Keratinocyte (primary cell): ENCODE data around the gene AKAP13. TPM values are rescaled to one million over a fixed set of nuclear protein-coding genes. Genes with fewer than 3 reads are reported as not detected.

ENCODE experiments used
- DNase-seq: peaks from one replicate; pipeline ENCODE4 v3.0.0-alpha.2; 2011; ENCODE audit warnings: low read depth, missing footprints, low spot score
- FAIRE-seq: peaks from 2 replicates; lab custom pipeline; 2011; peaks lifted over from hg19 to GRCh38; lab: Jason Lieb, UNC
- H2AFZ ChIP-seq: 2 replicates; pipeline ENCODE4 v1.6.0; 2012; ENCODE audit warnings: low read length, control low read depth, inconsistent platforms; ENCODE audit not compliant: control insufficient read depth
- H3K27ac ChIP-seq: 2 replicates; pipeline ENCODE4 v1.5.1; 2011; ENCODE audit warnings: low read length; ENCODE audit not compliant: control insufficient read depth, insufficient read depth
- H3K27me3 ChIP-seq: 3 replicates; pipeline ENCODE4 v1.6.0; 2011; ENCODE audit warnings: low read length; ENCODE audit not compliant: control insufficient read depth, insufficient read depth; ENCODE audit errors: extremely low read depth
- H3K36me3 ChIP-seq, 2 experiments: 2 replicates in 1 of 2; 3 replicates in 1 of 2; pipeline ENCODE4 v1.5.1; 2011; ENCODE audit warnings: low read length in 2 of 2, mild to moderate bottlenecking in 1 of 2; ENCODE audit not compliant: control insufficient read depth in 2 of 2, insufficient read depth in 2 of 2; ENCODE audit errors: extremely low read depth in 1 of 2
- H3K4me1 ChIP-seq: 3 replicates; pipeline ENCODE4 v1.5.1; 2011; ENCODE audit warnings: low read length; ENCODE audit not compliant: control insufficient read depth, insufficient read depth; ENCODE audit errors: extremely low read depth
- H3K4me2 ChIP-seq: 3 replicates; pipeline ENCODE4 v1.6.0; 2011; ENCODE audit warnings: low read depth, low read length; ENCODE audit not compliant: control insufficient read depth, insufficient read depth; ENCODE audit errors: extremely low read depth
- H3K4me3 ChIP-seq, 3 experiments: fragments of 200-600 bp in 1 of 3; sonication (generic) in 1 of 3; 2 replicates in 2 of 3; 3 replicates in 1 of 3; pipeline ENCODE4 v1.5.1; 2011 to 2016; ENCODE audit warnings: low read length in 3 of 3, mild to moderate bottlenecking in 3 of 3, control low read depth in 2 of 3, inconsistent platforms in 1 of 3, low read depth in 1 of 3, mixed read lengths in 1 of 3, mixed run types in 1 of 3, moderate library complexity in 1 of 3; ENCODE audit not compliant: control insufficient read depth in 2 of 3, insufficient read depth in 2 of 3; ENCODE audit errors: extremely low read depth in 1 of 3
- H3K79me2 ChIP-seq: 2 replicates; pipeline ENCODE4 v1.6.0; 2012; ENCODE audit warnings: low read length; ENCODE audit not compliant: control insufficient read depth, insufficient read depth
- H3K9ac ChIP-seq: 3 replicates; pipeline ENCODE4 v1.6.0; 2011; ENCODE audit warnings: low read length; ENCODE audit not compliant: control insufficient read depth, insufficient read depth; ENCODE audit errors: extremely low read depth
- H3K9me1 ChIP-seq: 3 replicates; pipeline ENCODE4 v1.6.0; 2011; ENCODE audit warnings: low read length; ENCODE audit not compliant: control insufficient read depth, insufficient read depth; ENCODE audit errors: extremely low read depth
- H3K9me3 ChIP-seq: 2 replicates; pipeline ENCODE4 v1.5.1; 2012; ENCODE audit warnings: low read depth, low read length; ENCODE audit not compliant: control insufficient read depth
- H4K20me1 ChIP-seq: 3 replicates; pipeline ENCODE4 v1.6.0; 2011; ENCODE audit warnings: low read length; ENCODE audit not compliant: control insufficient read depth, insufficient read depth; ENCODE audit errors: extremely low read depth
- EZH2 ChIP-seq: IDR thresholded peaks from one replicate; pipeline ENCODE4 v1.6.1; 2012; ENCODE audit warnings: inconsistent platforms, mild to moderate bottlenecking, low read length, moderate library complexity
- dilution Hi-C: fragments of 300-500 bp; cut with MboI; formaldehyde crosslinking; loops from one replicate; pipeline ENCODE4 v1.7.0; 2020; ENCODE audit warnings: low sequenced_read_pairs; ENCODE audit not compliant: extremely low pct_ligation_motif_present
- polyA plus RNA-seq, 5 experiments: library from polyadenylated mRNA; depleted of rRNA in 3 of 5; stranded (reverse) in 3 of 5; stranded (forward) in 1 of 5; unstranded in 1 of 5; fragments of >200 nt; gene quantifications; 1 replicate in 1 of 5; 2 replicates in 3 of 5; 3 replicates in 1 of 5; pipeline versions ENCODE4 v1.2.1 to v1.2.3, GENCODE V29; 2011 to 2012; ENCODE audit warnings: missing spikeins in 2 of 5, low read depth in 1 of 5, low replicate concordance in 1 of 5
- TF ChIP-seq, protein P1 (sequence below), 3 experiments: IDR thresholded peaks in 1 of 3; conservative IDR thresholded peaks in 1 of 3; optimal IDR thresholded peaks in 1 of 3; 2 replicates in 2 of 3; 3 replicates in 1 of 3; pipeline versions ENCODE3 to v1.5.1; 2011; ENCODE audit warnings: low read length in 3 of 3, mild to moderate bottlenecking in 3 of 3, moderate library complexity in 2 of 3, control low read depth in 1 of 3, inconsistent platforms in 1 of 3; ENCODE audit not compliant: insufficient read depth in 2 of 3; ENCODE audit errors: extremely low read depth in 1 of 3

AKAP13 gene
- polyA plus RNA-seq, 1 donor (not counting 4 experiments of a cell fraction or from before 2014, with no cell fraction given) = 16.7 TPM

DNA sequence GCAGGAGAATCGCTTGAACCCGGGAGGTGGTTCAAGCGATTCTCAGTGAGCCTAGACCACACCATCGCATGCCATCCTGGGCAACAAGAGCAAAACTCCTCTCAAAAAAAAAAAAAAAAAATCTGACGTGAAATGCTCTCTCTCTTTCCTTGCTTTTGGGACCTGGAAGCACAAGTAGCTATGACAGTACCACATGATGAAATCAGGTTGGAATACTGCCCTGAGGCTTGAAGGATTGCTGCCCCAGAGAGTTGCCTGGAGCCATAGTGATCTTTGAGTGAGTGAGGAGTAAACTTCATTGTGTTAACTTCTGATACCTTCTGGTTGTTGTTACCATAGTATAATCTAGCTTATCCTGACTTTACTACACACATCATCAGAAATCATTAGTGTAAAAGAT, 23.3 kb downstream of the AKAP13 start:
- H3K4me2 ChIP-seq = no peak overlapping the region

DNA sequence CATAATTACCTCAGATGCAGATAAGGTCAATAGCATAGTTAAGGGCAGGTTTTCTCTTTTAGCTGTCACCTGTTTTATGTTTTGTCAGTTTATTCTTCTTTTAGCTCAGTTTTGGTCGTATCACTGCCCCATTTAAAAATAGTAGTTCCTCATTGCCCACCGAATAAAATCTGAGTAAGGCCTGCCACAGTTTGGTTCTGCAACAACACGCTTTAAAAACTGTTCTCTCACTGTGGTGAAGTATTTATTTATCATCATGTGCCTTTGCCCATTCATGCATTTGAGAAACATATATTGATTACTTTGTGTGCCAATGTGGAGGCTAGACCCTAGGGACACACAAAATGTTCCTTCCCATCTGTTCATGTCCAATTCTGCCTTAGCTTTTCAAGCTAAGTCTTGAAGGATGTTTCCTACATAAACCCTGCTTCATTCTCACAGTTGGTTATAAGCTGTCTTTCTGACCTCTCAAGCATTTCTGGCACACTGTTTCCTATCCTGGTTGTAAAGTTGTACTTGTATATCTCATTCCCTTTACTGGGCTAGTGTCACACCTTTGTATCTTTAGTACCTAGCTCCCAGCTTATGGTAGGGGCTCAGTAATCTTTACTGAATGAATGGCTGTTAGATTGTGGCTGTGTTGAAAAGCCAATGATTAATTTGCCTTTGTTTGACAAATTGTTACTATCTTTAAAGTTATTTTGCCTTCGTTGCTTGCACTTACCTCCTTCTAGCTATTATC, 23.9 kb downstream of the AKAP13 start:
- no peaks in the 10 kb centered on the region for H3K9me3 ChIP-seq
- H3K27me3 ChIP-seq = no peaks in the 10 kb centered on the region
- no peak overlapping the region for H3K4me3 ChIP-seq
- no peaks in the 10 kb centered on the region for H4K20me1 ChIP-seq
- no peaks in the 10 kb centered on the region for H3K9me1 ChIP-seq
- H3K4me1 ChIP-seq = peaks cover 36% of the 10 kb centered on the region
- peaks cover 95% of the 10 kb centered on the region for H3K79me2 ChIP-seq
- no peak overlapping the region for H2AFZ ChIP-seq
- peak overlapping the region; percentile 65 for H3K4me2 ChIP-seq
- FAIRE-seq (peak; percentile 48), DNase-seq (no peak)
- no peak overlapping the region for H3K9ac ChIP-seq
- peak overlapping the region; percentile 41 for H3K27ac ChIP-seq
- dilution Hi-C loops = no loop called here
- H3K36me3 ChIP-seq = no peaks in the 10 kb centered on the region
- TF ChIP-seq EZH2 = no peak
- TF ChIP-seq, protein P1, sequence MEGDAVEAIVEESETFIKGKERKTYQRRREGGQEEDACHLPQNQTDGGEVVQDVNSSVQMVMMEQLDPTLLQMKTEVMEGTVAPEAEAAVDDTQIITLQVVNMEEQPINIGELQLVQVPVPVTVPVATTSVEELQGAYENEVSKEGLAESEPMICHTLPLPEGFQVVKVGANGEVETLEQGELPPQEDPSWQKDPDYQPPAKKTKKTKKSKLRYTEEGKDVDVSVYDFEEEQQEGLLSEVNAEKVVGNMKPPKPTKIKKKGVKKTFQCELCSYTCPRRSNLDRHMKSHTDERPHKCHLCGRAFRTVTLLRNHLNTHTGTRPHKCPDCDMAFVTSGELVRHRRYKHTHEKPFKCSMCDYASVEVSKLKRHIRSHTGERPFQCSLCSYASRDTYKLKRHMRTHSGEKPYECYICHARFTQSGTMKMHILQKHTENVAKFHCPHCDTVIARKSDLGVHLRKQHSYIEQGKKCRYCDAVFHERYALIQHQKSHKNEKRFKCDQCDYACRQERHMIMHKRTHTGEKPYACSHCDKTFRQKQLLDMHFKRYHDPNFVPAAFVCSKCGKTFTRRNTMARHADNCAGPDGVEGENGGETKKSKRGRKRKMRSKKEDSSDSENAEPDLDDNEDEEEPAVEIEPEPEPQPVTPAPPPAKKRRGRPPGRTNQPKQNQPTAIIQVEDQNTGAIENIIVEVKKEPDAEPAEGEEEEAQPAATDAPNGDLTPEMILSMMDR (optimal IDR thresholded peaks at IDR 0.05 in 1 of 3, IDR thresholded peaks at IDR 0.05 in 1 of 3, conservative IDR thresholded peaks at IDR 0.05 in 1 of 3; ENCODE audit: extremely low read depth in 1 of 3, insufficient read depth in 2 of 3, low read length in 3 of 3) = no peak

More for the DNA sequence above, 23.3 kb downstream of the AKAP13 start:
- peaks cover 91% of the 10 kb centered on the region for H3K79me2 ChIP-seq
- H3K27me3 ChIP-seq = no peaks in the 10 kb centered on the region
- dilution Hi-C loops = no loop called here
- H4K20me1 ChIP-seq = no peaks in the 10 kb centered on the region
- no peak overlapping the region for H3K9ac ChIP-seq
- no peak overlapping the region for H2AFZ ChIP-seq
- H3K27ac ChIP-seq = peak overlapping the region; percentile 41
- DNase-seq (no peak), FAIRE-seq (peak; percentile 53)
- no peak for TF ChIP-seq EZH2
- TF ChIP-seq, protein P1 (optimal IDR thresholded peaks at IDR 0.05 in 1 of 3, IDR thresholded peaks at IDR 0.05 in 1 of 3, conservative IDR thresholded peaks at IDR 0.05 in 1 of 3; ENCODE audit: extremely low read depth in 1 of 3, insufficient read depth in 2 of 3, low read length in 3 of 3) = no peak
- peaks cover 36% of the 10 kb centered on the region for H3K4me1 ChIP-seq
- H3K36me3 ChIP-seq = no peaks in the 10 kb centered on the region
- no peak overlapping the region for H3K4me3 ChIP-seq
- no peaks in the 10 kb centered on the region for H3K9me3 ChIP-seq
- no peaks in the 10 kb centered on the region for H3K9me1 ChIP-seq
